HG03378 (cell line): ENCODE measurements around the gene CDC25B.
"Not testable (repeated sequence)": the region's sequence is repeated elsewhere in the genome, so short reads cannot be mapped to it uniquely, and the experiment has no call there.

ENCODE experiments used
- ATAC-seq: cut with Tn5 transposase; IDR thresholded peaks from one replicate; pipeline ENCODE4 v1.9.1; 2021; ENCODE audit warnings: mild to moderate bottlenecking, moderate library complexity; ENCODE audit not compliant: unreplicated experiment

CDC25B gene

GRCh38 chr20:3784216-3784853 is 11.8 kb upstream of the CDC25B start:
- no peak for ATAC-seq

- no peak for ATAC-seq
Observed at GRCh38 chr20:3784863-3785239, 11.3 kb upstream of the CDC25B start.

- ATAC-seq, result no peak
Observed at GRCh38 chr20:3785240-3786125, 10.6 kb upstream of the CDC25B start.

- ATAC-seq, result no peak
Observed at GRCh38 chr20:3786126-3786484, 10.0 kb upstream of the CDC25B start.

- ATAC-seq, result no peak
Observed at GRCh38 chr20:3786665-3787323, 9.3 kb upstream of the CDC25B start, which contains the start of gene CENPB. Gene CENPB (minus strand): TSS chr20:3786740. CDS start chr20:3786483, 257 bp downstream.

GRCh38 chr20:3787324-3788014 is 8.6 kb upstream of the CDC25B start:
- ATAC-seq, result no peak

GRCh38 chr20:3788685-3789155 is 7.4 kb upstream of the CDC25B start:
- ATAC-seq, result no peak

GRCh38 chr20:3789201-3789600 is 6.9 kb upstream of the CDC25B start:
- not testable (repeated sequence) for ATAC-seq

GRCh38 chr20:3794168-3794567 is 1.9 kb upstream of the CDC25B start:
- not testable (repeated sequence) for ATAC-seq

- no peak for ATAC-seq
Observed at GRCh38 chr20:3794701-3795420, 1.2 kb upstream of the CDC25B start.

GRCh38 chr20:3796477-3797225 is 541 bp downstream of the CDC25B start:
- ATAC-seq, result no peak

- no peak for ATAC-seq
Observed at GRCh38 chr20:3797226-3797545, 1.1 kb downstream of the CDC25B start.

GRCh38 chr20:3797592-3798372 is 1.7 kb downstream of the CDC25B start:
- no peak for ATAC-seq

GRCh38 chr20:3798373-3798768 is 2.3 kb downstream of the CDC25B start:
- no peak for ATAC-seq

GRCh38 chr20:3798908-3799248 is 2.8 kb downstream of the CDC25B start:
- no peak for ATAC-seq

GRCh38 chr20:3800256-3800877 is 4.3 kb downstream of the CDC25B start:
- no peak for ATAC-seq

- no peak for ATAC-seq
Observed at GRCh38 chr20:3800878-3801260, 4.8 kb downstream of the CDC25B start.

GRCh38 chr20:3801299-3801698 is 5.2 kb downstream of the CDC25B start:
- no peak for ATAC-seq

- no peak for ATAC-seq
Observed at GRCh38 chr20:3801846-3802245, 5.7 kb downstream of the CDC25B start.
